ENCODE data around the gene B4GALNT4.

DNA sequence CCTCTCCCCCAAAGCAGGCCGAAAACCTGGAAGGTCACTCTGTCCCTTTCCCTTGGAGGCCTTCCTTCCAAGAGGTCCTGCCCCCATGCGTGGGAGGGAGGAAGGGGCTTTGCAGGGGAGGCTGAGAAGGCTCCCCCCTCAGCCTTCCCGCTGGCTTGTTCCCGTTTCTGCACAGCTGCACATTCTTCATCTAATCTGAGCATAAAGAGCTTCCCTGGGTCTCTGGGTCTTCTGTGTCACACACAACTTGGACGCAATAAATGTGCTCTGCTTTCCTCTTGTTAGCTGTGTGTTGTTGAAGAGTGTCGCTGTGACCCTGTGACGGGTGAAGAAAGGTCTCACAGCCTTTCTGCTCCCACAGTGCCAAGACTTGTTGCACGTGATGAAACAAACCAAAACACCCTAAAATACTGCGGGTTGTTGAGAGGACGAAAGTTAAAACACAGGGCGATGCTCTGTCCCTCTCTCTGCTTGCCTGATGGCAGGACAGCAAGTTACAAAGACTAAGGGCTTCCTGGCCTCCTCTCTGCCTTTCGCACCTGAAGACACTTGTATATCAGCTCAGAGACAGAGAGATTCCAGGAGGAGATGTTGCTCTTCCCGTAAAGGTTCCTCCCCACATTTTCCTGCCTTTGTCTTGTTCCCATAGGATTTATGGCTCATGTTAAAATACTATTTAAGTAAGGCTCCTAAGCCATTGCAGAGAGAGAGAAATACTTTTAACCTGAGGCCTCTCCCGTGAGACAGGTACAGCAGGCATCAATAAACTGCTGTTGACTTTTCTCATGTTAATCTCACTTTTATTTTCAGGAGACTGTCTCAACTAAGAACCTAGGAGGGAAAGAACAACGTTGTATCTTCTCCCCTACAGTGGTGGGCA, 33.3 kb upstream of the B4GALNT4 start:
- TF ChIP-seq, protein P1, sequence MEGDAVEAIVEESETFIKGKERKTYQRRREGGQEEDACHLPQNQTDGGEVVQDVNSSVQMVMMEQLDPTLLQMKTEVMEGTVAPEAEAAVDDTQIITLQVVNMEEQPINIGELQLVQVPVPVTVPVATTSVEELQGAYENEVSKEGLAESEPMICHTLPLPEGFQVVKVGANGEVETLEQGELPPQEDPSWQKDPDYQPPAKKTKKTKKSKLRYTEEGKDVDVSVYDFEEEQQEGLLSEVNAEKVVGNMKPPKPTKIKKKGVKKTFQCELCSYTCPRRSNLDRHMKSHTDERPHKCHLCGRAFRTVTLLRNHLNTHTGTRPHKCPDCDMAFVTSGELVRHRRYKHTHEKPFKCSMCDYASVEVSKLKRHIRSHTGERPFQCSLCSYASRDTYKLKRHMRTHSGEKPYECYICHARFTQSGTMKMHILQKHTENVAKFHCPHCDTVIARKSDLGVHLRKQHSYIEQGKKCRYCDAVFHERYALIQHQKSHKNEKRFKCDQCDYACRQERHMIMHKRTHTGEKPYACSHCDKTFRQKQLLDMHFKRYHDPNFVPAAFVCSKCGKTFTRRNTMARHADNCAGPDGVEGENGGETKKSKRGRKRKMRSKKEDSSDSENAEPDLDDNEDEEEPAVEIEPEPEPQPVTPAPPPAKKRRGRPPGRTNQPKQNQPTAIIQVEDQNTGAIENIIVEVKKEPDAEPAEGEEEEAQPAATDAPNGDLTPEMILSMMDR (conservative IDR thresholded peaks at IDR 0.05 in 1 of 2, IDR thresholded peaks at IDR 0.05 in 1 of 2; ENCODE audit: low read depth in 1 of 2, low read length in 2 of 2) = no peak
- no peak for TF ChIP-seq EZH2 (IDR thresholded peaks at IDR 0.05; ENCODE audit: low read length, missing control alignments)
